Nucleus accumbens (tissue), 56 donors: ENCODE data around the gene HDAC7.
A peak's percentile ranks its signal among the peaks of the same experiment; 100 is the strongest.

ENCODE experiments used
- DNase-seq, 56 donors: peaks; one replicate each; lab custom pipeline; 2025; lab: John Stamatoyannopoulos, UW

HDAC7 gene

DNA sequence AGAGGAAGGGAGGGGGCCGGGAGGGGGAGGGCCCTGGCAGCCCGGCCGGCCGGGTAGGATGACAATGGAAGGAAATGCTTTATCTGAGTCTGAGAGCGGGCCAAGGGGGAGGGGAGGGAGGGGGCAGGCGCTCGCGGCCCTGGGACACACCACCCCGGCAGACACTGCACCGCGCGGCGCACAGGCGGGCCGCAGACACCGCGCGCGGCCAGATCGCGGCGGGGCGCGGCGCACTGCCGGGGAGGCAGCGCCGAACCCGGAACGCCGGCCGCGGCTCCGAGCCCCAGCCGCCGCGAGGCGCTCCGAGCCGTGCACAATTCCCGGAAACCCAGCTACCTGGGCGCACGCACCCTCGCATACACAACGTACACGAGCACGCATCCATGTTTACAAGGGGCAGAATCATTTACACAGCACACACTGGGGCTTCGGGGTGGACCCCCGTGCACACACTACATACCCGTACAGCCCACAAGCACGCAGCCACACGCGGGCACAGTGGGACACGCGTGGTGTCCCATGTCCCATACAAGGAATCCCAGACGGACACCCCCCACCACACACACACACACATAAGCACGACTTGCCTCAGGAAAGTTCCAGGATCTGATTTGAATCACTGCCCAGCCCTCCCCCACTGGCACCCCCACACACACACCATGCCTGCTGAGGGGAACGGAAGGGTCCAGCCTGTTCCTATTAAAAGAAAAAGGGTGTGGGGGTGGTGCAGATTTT lies at the start of gene HDAC7:
Gene HDAC7, minus strand, starts transcription at position 8 of the 735 bp plus-strand sequence. CDS start 118 bp downstream, outside the sequence.
- peak in 48 of 56 donors; percentile 31 to 86 (median 66) for DNase-seq

DNA sequence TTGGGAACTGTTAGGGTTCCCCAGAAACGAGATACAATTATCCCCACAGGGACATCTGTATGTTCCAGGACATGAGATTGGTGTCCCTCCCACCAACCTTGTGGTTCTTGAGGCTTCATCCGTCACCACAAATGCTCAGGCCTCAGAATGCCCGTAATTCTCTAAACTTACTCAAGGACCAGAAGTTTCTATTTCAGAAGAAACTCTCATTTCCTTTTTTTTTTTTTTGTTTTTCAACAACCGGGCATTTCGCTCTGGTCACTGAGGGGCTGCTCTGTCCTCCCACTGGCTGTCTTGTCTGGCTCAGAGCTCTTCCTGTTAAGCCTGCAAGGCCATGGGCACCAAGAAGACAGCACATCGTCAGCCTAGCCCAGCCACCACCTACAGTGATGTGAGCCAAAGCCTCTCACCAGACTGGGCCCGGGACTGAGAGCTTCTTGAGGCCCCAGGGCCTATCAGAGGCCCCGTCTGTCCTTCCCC lies 48.9 kb upstream of the HDAC7 start:
- DNase-seq: peak in 3 of 56 donors; percentile 2 to 8 (median 5)

DNA sequence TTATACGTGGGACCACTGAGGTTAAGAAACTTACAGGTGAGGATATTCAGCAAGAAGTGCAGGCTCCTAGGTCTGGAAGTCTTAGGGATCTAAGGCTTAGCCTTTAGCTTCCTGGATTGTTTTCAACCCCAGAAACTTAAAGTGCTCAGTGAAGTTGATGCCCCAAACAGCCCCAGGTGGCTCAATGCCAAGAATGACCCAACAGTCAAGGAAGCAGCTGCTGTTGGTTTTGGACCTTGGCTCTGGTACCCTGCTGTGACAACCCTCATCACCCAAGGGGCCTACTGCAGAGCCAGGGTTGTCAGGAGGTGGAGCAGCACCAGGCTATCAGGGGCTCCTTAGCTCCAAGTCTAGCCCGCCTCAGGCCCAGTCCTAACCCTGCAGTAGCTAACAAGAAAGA lies 48.3 kb upstream of the HDAC7 start:
- no peak for DNase-seq

DNA sequence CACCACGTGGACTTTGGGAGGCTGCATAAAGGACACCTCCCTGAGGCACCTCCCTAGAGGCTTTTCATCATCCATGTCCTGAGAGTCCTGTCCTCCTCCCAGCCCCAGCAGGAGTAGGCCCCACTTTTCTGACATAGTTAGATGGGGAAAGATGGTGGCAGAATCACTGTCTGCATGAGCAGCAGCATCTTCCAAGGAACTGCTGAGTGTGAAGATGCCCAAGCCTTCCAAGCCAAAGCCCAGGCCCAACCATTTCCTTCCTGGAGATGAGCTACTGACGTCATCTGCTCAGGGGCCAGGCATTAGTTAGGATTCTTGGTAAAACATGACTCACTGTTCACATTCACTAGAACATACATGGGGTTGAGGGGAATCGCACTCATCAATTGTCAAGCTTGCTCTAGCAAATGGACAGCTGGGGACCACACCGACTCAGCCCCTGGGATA lies 47.8 kb upstream of the HDAC7 start:
- no peak for DNase-seq

DNA sequence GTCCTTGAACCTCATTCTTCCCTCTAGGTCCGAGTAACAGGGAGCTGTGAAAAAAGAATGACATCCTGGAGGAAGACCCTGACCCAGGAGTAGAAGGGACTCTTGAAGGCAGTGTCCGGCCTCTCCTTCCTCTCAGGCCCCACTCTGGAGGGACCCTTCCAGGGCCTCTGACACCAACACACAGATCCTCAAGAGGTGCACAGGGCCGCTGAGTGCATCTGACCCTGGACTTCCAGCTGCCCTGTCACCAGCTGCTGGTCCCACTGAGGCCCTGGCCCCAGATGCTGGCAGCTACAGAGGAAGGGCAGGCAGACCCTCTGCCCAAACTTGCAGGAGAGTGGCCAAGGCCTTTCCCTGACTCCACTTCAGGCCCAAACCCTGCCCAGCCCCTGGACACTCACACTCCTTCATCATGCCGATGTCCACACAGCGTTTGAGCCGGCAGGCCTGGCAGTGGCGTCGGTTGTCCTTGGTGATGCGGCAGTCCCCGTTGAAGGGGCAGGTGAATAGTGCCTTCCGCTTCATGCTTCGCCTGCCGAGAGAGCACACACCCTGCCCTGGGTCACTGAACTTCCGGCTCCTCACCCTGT lies 45.0 kb upstream of the HDAC7 start:
- no peak for DNase-seq

DNA sequence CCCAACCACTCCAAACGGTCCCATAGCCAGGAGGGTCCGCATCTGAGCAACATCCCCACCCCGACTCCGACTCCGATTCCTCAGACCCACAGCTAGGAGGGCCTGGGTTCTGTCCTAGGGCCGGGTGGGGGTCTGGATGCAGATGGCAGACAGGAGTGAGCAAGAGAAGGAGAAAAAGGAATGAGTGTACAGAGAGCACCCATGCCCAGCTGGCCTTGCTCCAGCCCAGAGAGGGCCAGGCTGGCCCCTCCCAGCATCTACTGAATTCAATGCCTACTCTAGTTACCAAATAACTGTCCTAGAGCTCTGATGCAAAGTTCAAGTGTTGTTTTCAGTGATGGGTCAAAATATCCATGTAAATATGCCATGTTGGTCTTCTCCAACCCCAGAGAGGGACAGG lies 44.3 kb upstream of the HDAC7 start:
- no peak for DNase-seq

DNA sequence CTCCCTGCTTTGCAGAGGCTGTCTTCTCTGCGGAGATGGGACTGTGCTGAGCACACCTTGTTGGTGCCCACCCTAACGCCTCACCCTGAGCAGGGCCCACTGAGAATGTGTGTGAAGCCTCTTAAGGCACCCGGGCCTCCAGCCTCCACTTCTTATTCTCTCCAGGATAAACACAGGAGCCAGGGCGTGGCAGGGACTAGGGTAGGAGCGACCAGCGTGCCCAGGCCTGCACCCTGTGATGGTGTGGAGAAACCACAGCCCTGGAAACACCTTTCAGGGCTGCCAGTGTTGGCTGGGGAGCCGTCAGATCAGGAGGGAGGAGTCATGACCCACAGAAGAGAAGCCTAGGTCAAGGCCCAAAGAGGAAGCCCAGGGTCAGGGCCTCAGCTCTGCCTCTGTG lies 43.8 kb upstream of the HDAC7 start:
- no peak for DNase-seq

DNA sequence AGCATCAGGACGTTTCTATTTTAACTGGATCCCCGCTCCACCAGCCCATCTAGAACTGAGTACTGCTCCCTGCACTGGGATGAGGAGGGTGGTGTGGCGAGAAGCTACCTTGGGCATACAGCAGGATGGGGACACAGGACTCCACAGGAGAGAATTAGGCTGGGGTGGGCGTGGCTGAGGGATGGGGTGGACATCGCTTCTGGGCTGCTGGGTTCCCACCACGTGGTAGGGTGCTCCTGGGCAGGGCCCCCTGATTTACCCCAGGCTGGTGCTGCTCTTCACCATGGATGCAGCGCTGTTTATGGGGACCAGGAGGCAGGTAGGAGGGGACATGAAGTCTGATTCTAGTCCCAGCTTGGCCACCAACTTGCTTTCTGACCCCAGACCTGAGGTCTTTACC lies 43.2 kb upstream of the HDAC7 start:
- no peak for DNase-seq

DNA sequence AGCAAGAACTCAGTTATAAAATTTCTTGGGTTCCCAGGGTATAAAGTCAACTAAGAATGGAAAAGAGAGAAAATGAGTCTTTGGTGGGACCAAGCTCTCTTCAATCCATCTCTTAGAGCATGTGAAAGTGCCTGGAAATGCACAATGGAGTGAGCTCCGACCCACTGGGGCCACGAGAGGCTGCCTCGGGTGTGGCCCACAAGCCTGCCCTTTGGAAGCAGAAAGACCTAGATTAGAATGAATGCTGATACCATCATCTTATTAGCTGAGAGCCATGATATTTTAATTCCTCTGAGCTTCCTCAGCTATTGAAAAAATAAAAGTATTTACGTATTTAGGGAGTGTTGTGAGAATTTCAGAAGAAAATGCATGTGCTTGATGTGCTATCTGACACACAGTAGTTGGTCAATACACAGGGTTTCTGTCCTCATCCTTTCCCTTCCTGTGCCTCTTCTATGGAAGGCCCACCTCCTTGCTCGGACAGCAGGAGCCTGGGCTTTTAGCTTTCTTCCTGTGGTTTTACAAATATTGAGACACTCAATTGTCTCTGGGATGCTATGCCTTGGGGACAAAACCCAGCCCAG lies 42.6 kb upstream of the HDAC7 start:
- no peak for DNase-seq

DNA sequence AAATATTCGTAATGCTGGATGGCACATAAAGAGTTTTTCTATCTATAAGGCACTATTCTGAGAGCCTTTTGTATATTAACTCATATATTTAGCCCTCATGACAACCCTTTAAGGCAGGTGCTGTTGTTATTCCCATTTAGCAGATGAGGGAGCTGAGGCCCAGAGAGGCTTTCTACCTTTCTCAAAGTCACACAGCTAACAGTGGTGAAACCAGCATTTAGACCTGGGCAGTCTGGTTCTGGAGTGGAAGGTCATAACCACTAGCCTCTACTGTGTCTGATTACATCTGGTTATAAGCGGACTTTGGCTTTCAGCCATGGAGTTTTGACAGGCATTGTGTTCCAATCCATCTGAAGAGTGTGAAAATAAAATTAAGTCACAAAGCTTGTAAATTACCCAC lies 41.2 kb upstream of the HDAC7 start:
- DNase-seq: no peak

DNA sequence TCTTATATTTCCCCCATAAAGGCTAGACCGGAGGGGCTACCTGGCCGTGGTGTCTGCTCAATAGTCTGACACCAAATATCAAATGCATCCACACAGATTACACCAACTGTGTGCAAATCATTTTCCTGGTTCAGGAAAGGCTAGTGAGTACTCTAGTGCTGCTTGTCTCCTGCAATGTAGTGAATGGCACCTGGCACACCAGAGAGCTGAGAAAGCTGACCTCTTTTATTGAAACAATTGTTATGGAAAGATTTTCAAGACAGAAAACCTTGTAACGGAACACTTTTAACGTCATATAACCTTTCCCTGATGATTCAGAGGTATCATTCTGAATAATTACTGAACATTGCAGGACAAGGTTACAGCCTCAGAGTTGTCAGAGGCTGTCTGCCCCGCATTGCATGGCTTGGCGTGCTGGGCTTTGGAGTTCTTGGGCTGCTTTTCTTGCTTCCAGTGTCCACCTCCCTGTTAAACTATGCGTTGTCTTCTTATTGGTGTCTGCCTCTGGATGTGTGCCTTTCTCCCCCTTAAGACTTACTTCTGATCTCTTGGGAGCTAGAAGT lies 40.7 kb upstream of the HDAC7 start:
- DNase-seq: no peak

DNA sequence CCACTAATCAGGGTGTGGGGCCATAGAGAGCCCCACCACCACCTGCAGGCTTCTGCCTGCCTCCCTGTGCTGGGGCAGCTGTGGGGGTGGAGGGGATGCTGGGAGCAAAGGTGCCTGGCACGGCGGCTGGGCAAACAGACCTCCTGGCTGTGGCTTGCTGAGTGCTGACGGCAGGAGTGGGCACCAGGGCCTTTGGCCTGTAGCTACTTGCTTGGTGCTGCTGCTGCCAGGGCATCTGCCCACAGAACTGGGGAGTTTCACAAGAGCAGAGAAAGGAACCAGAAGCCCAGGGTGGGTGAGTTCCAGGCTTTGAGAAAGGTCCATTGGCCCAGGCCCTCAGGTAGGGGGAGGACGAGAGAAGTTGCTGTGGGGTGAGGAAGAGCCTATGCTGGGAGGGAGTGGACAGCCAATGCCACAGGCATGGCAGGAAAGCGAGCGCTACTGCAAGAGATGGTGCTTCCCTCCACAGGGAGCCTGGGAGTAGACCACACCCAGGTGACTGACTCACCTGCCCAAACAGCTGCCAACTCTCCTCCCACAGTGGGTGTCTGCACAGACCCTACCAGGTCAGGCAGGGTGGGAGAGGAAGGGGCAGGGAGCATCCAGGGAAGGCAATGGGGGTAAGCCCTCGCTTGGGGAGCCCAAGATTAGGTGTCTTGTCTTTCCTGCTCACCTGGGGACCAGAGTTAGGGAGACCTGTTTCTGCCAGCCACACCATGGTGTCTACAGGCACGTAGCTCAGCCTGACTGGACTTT lies 39.0 kb upstream of the HDAC7 start:
- no peak for DNase-seq

DNA sequence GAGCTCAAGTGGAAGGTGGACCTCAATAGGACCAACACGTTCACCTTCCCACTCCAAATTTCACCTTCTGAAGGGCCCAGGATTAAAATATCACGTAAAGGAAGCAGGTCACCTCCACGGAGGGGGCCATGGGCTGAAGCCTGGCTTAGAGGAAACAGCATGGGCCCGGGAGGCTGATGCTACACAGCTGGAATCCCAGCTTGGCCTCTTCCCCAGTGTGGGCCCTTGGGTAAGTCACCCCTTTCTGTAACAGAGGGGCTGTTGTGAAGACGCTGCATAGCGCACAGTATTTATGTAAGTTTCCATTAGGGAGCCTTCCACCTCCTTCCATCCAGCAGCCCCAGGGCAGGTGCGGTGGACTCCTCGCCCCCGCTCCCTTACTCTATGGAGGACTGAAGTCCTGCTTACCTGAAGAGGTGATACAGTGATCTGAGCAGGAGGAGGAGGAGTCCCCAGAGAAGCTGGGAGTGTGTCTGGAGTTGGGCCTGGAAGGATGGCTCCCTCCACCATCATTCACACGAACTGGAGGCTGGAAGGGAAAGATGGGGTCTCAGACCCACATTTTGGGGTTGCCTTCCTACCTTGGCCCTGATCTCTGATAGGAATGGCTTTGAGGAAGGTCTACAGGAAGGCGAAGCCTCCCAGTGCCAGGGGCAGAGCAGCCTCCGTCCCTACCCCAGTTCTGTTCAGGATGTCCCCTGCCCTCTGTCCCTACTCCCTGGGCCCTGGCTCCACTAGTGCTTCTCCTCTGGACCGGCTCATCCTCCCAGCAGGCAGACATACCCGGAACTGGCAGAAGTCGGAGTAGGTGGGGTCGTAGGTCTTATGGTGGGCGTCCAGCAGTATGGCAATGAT lies 37.2 kb upstream of the HDAC7 start:
- no peak for DNase-seq

DNA sequence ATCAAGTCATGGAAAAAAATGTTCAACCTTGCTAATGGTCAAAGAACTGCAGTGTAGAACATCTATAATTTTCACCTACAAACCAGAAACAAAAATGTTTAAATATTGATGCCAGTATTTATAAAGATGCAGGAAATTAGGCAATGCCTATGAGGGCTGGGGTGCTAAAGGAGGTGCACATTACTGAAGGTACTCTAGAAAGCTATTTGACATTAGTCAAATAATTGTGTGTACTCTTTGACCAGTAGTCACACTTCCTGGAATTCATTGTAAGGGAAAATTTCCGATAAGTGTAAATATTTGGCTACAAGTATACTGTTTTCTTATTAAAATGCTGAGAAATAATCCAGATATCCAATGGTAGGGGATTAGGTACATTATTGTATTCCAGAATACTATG lies 36.4 kb upstream of the HDAC7 start:
- DNase-seq: no peak

DNA sequence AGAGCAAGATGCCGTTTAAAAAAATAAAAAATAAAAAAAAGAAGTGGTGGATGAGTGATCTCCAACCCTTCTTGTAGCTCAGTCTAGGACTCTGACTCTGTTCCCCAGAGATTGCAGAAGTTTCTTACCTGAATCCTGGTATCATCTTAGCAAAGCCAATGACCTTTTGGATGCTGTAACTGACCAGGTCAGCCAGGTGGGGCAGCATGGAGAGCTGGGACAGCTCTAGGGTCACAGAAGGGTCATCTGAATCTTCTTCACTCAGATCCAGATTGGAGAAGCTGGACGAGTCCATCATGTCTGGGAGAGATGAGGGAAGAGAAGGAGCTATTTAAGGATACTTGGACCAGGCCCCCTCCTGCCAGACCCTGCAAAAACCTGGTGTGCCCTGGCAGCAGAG lies 35.8 kb upstream of the HDAC7 start:
- DNase-seq: no peak

DNA sequence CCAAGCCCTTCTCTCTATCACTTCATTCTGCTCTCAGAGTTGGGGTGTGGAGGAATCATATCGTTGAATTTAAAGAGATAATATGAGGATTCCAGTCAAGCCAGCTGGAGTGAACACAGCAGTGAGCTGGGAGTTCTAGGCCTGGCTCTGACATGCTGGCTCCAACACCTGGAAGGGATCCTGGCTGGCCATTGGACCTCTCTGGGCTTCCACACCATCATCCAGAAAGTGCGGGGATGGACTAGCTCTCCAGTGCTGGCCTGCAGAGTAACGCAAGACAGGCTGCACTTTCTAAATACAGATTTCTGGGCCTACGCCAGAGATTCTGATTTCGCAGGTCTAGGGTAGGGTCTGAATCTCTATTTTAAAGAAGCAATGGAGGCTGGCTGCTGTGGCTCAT lies 34.8 kb upstream of the HDAC7 start:
- DNase-seq: no peak

DNA sequence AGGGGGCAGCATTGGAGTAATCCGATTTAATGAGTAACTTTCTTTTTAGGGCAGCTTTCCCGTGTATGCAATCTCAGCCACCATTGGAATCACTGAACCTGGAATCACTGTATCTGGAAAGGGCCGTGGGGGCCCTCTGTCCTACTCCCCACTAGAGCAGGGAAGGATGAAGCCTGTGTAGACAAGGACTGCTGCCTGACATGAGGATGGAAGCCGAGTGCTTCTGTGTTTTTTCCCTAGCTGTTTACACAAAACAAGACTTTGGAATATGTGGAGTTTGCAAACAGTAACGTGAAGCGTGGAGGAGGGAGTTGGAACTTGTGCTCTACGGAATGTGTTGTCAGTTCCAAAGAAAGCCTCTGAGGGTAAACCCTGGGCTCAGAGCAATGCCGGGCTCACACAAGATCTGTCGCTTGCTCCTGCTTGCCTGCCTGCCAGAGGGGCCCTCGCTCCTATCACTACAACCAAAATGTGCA lies 32.4 kb upstream of the HDAC7 start:
- DNase-seq: no peak

DNA sequence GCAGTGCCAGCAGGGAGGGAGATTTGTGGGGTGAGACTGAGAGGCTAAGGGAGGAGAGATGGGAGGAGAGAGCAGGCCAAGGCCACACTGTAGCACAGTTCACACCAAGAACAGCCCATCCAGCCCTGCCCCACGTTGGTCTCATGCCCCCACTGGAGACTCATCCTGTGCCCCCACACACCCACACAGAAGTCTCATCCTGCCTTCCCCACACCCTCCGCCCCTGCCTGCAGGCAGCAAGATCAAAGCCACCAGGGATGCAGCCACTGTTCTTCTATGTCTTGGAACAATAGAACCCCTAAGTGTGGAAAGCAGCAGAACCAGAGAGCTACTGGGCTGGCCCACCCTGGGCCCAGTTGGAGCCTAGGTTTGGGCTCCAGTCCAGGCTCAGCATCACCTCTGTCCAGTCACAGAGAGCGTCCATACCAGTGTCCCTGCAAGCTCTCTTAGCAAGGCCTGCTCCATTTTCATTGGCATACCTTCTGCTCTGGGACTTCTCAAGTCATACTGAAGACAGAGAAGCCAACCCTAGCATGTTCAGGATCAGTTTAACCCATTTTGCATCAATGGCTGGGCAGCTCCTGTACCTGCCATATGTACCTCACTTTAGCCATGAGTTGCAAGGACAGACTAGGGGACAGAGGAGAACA lies 31.7 kb upstream of the HDAC7 start:
- DNase-seq: no peak
